Activated T-helper 2 cell treated with anti-CD3 and anti-CD28 coated beads, Interferon-gamma antibody, Interleukin-2, Interleukin-4, amounts not matched to agents 10 μg/mL and 5 μg/mL and 100 μg/mL, durations not matched to agents 14 hours and 24 hours and 36 hours (primary cell): ENCODE data around the gene CHCHD1. TPM values are rescaled to one million over a fixed set of nuclear protein-coding genes. Genes with fewer than 3 reads are reported as not detected.
A peak's percentile ranks its signal among the peaks of the same experiment; 100 is the strongest.

ENCODE experiments used
- DNase-seq: peaks from one replicate; pipeline ENCODE4 v3.0.0; 2021; ENCODE audit warnings: low spot score
- H3K27ac Mint-ChIP-seq: one replicate; pipeline ENCODE4 v1.8.0; 2021; ENCODE audit warnings: mixed read lengths
- H3K27me3 Mint-ChIP-seq: one replicate; pipeline ENCODE4 v1.8.0; 2021; ENCODE audit warnings: low read depth, mixed read lengths
- H3K36me3 Mint-ChIP-seq: one replicate; pipeline ENCODE4 v1.8.0; 2021; ENCODE audit warnings: low read depth, mixed read lengths
- H3K4me1 Mint-ChIP-seq: one replicate; pipeline ENCODE4 v1.8.0; 2021; ENCODE audit warnings: low read depth, mixed read lengths
- H3K4me3 Mint-ChIP-seq: one replicate; pipeline ENCODE4 v1.8.0; 2021; ENCODE audit warnings: low read depth, mild to moderate bottlenecking, moderate library complexity, mixed read lengths
- H3K9me3 Mint-ChIP-seq: one replicate; pipeline ENCODE4 v1.8.0; 2021; ENCODE audit warnings: mixed read lengths
- intact Hi-C: fragments of 100-400 bp; cut with micrococcal nuclease; formaldehyde crosslinking; loops from one replicate; pipeline ENCODE4 v1.15.1; 2023
- total RNA-seq: library from RNA; stranded (reverse); gene quantifications from 2 replicates; pipeline ENCODE4 v1.2.3, GENCODE V29; 2022

CHCHD1 gene
- total RNA-seq, 1 donor from 2014 or later = 35.2 TPM

GRCh38 chr10:73810735-73811465, 29.1 kb downstream of the CHCHD1 start:
- Mint-ChIP-seq H3K27me3 (no peaks in the 10 kb centered on the region), H3K4me1 (peaks cover 28% of the 10 kb centered on the region), H3K27ac (peak overlapping the region; percentile 94), H3K36me3 (peaks cover 62% of the 10 kb centered on the region), H3K9me3 (no peaks in the 10 kb centered on the region), H3K4me3 (peak overlapping the region; percentile 90)
- DNase-seq = peak; percentile 63
- intact Hi-C loops = loop anchor here (1.0 to 5.0 kb wide), 3 partner anchors 26 to 340 kb away; partner anchors contain the start of genes ADK and ZSWIM8

- H3K36me3 Mint-ChIP-seq = peaks cover 58% of the 10 kb centered on the region
- DNase-seq = no peak
- no peaks in the 10 kb centered on the region for H3K9me3 Mint-ChIP-seq
- peak overlapping the region; percentile 52 for H3K27ac Mint-ChIP-seq
- H3K27me3 Mint-ChIP-seq = no peaks in the 10 kb centered on the region
- intact Hi-C loops = loop anchor here (5.0 kb wide), 1 partner anchor 40 kb away; a partner anchor contains a TSS
- peaks cover 22% of the 10 kb centered on the region for H3K4me1 Mint-ChIP-seq
- peak overlapping the region; percentile 54 for H3K4me3 Mint-ChIP-seq
Measured at GRCh38 chr10:73812657-73813056, 30.8 kb downstream of the CHCHD1 start.

DNA sequence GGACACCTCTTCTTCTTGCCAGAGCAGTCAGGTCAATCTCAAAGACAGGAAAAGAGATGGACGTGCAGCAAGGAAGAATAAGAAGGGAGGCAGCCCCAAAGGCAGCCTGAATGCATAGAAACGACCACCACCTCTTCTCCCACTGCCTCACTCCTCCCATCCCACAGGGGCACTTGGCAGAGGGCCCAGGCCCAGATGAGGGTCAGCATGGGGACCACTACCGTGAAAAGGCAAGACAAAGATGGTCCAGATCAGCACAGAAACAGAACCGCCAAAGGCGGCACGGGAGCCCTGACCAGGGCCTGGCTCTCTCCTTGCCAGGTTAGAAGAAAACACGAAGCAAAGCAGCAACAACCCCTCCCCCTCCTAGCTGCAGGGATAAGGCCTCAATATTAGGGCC, 31.5 kb downstream of the CHCHD1 start:
- Mint-ChIP-seq H3K27ac (no peak overlapping the region), H3K9me3 (no peaks in the 10 kb centered on the region), H3K4me3 (no peak overlapping the region), H3K36me3 (peaks cover 52% of the 10 kb centered on the region), H3K27me3 (no peaks in the 10 kb centered on the region), H3K4me1 (peaks cover 21% of the 10 kb centered on the region)
- no peak for DNase-seq
- intact Hi-C loops = loop anchor here (5.0 kb wide), 1 partner anchor 41 kb away; a partner anchor contains a TSS

DNA sequence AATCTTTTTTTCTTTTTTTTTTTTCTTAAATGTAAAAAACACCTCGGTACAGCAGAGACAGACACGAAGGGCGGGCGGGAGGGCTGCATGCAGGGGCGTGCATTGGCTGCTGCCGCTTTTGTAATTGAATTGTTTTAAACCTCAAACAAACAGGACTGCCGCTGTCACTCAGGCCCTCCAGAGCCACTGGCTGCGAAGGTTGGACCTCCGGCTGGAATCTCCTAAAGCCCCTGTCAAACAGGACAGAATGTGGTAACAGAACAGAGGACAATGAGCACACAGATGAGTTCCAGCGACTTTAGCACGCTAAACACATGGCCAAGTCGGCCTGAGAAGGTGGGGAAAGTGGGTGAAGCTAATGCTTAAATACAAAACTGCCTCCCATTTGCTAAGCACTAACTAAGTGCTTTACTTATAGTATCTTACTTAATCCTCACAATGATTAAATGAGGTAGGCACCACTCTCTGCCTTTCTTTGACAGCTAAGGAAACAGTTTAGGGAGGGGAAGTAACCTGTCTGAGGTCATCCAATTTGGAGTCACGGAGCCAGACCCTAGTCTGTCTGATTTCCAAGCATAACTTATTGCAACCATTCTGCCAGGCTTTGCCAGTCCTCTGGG, 32.5 kb downstream of the CHCHD1 start:
- Mint-ChIP-seq H3K4me3 (no peak overlapping the region), H3K27me3 (no peaks in the 10 kb centered on the region), H3K36me3 (peaks cover 41% of the 10 kb centered on the region), H3K4me1 (peaks cover 10% of the 10 kb centered on the region), H3K9me3 (no peaks in the 10 kb centered on the region), H3K27ac (no peak overlapping the region)
- no peak for DNase-seq
- intact Hi-C loops = loop anchor here (5.0 kb wide), 1 partner anchor 42 kb away; a partner anchor contains a TSS

DNA sequence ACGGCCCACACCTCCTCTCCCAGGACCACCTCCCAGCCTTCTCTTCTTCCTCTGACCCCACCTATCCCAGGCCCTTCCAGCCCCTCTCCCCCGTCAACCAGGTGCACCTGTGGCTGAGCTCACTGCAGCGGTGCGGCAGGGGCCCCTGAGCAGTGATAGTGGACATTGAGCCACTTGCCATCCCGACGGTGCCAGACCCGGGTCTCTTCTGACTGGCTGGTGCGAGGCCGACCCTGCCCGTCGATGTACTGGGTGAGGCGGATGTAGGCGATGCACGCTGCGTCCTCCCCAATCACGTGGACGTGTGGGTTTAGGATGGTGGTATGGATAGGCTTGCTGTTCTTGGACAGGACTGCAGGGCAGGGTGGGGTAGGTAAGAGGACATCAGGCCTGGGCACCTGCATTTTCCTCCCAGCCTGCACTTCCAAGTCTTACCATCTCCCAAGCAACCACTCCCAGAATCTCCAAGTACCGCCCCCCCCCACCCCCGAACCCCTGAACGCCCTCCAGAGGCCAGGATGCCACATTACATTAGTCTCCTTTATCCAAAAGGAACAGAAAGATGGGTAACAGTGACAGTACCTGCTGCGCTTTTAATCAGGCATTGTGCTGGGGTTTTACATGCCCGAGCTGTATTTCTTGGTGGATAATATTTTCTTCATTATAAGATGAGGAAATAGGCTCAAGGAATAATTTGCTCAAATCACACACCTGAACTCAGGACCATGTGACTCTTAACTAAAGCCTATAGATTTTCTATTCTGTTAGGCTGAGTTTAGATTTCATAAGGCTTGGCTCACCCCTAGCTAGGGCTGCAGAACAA, 33.3 kb downstream of the CHCHD1 start:
- Mint-ChIP-seq H3K4me3 (no peak overlapping the region), H3K4me1 (peaks cover 4% of the 10 kb centered on the region), H3K9me3 (no peaks in the 10 kb centered on the region), H3K27me3 (no peaks in the 10 kb centered on the region), H3K36me3 (peaks cover 39% of the 10 kb centered on the region), H3K27ac (no peak overlapping the region)
- intact Hi-C loops = loop anchor here (5.0 kb wide), 1 partner anchor 43 kb away; a partner anchor contains a TSS
- DNase-seq = no peak

DNA sequence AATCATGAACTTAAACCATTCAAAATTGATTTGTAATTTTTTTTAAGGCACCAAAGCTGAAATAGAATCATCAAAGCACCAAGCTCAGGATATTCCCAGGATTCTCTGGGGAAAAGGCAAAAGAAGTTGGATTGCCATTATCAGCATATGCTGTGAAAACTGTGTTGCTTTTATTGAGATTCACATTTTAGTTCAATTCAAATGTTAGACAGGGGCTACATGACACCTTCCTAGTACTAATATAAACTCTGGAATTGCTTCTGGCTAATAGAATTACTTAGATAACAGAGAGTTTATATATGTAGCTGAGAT, 33.8 kb downstream of the CHCHD1 start:
- intact Hi-C loops = no loop called here
- H3K4me3 Mint-ChIP-seq = no peak overlapping the region
- peaks cover 34% of the 10 kb centered on the region for H3K36me3 Mint-ChIP-seq
- no peak overlapping the region for H3K27ac Mint-ChIP-seq
- no peak for DNase-seq
- no peaks in the 10 kb centered on the region for H3K27me3 Mint-ChIP-seq
- peaks cover 1% of the 10 kb centered on the region for H3K4me1 Mint-ChIP-seq
- no peaks in the 10 kb centered on the region for H3K9me3 Mint-ChIP-seq

GRCh38 chr10:73816917-73817729, 35.3 kb downstream of the CHCHD1 start:
- intact Hi-C loops = no loop called here
- Mint-ChIP-seq H3K36me3 (peaks cover 41% of the 10 kb centered on the region), H3K27ac (no peak overlapping the region), H3K4me1 (peaks cover 1% of the 10 kb centered on the region), H3K4me3 (no peak overlapping the region), H3K27me3 (no peaks in the 10 kb centered on the region), H3K9me3 (no peaks in the 10 kb centered on the region)
- DNase-seq = no peak

- Mint-ChIP-seq H3K36me3 (peaks cover 42% of the 10 kb centered on the region), H3K4me1 (no peaks in the 10 kb centered on the region), H3K27ac (no peak overlapping the region), H3K4me3 (no peak overlapping the region), H3K27me3 (no peaks in the 10 kb centered on the region), H3K9me3 (no peaks in the 10 kb centered on the region)
- intact Hi-C loops = no loop called here
- no peak for DNase-seq
Measured at GRCh38 chr10:73817826-73818225, 36.0 kb downstream of the CHCHD1 start.

- no peak overlapping the region for H3K27ac Mint-ChIP-seq
- H3K4me1 Mint-ChIP-seq = no peaks in the 10 kb centered on the region
- DNase-seq = no peak
- H3K4me3 Mint-ChIP-seq = no peak overlapping the region
- intact Hi-C loops = no loop called here
- H3K36me3 Mint-ChIP-seq = peaks cover 37% of the 10 kb centered on the region
- H3K27me3 Mint-ChIP-seq = no peaks in the 10 kb centered on the region
- H3K9me3 Mint-ChIP-seq = no peaks in the 10 kb centered on the region
Measured at GRCh38 chr10:73818402-73818801, 36.6 kb downstream of the CHCHD1 start.

DNA sequence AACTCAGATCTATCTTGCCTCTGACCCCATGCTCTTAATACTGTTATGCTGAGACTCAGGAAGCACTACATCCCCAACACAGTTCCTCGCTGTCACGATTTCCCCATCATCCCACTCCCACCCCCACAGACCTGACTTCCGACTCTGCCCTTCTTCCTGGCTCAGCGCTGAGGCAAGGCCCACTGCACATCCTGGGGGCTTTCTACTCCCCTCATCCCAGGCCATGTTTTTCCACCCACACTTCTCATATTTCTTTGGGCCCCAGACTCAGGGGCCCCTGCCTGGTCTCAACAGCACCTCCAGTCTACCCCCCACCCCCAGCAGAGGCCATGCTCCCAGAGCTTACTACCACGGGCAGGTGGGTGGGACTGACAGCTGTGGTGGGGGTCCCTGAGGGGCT, 37.2 kb downstream of the CHCHD1 start:
- Mint-ChIP-seq H3K36me3 (peaks cover 39% of the 10 kb centered on the region), H3K4me1 (no peaks in the 10 kb centered on the region), H3K9me3 (no peaks in the 10 kb centered on the region), H3K4me3 (no peak overlapping the region), H3K27me3 (no peaks in the 10 kb centered on the region), H3K27ac (peak overlapping the region; percentile 28)
- intact Hi-C loops = no loop called here
- DNase-seq = no peak

DNA sequence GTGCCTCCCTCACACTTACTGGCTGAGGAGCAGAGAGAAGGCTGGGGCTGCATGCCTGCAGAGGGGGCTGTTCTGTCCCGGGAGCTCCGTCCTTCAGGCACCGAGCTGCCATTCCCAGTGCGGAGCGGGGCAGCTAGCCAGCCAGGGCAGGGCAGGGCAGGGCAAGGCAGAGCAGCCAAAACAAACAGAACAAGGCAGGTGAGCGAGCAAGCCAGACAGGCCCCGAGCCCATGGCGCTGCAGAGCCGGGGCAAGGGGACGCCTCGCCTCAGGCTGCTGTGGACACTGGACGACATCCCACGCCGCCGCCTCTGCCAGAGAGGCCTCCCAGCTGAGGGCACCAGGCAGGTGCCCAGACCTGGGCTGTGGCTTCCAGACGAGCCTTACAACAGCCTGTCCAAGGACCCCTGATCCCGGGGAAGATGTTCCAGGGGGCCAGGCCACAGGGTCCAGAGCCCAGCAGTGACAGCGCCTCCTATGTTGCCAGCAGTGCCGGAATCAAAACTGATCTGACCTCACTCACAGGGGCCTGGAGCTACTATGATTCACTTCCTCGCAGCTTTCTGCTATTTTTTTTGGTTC, 37.8 kb downstream of the CHCHD1 start:
- H3K4me1 Mint-ChIP-seq = no peaks in the 10 kb centered on the region
- intact Hi-C loops = no loop called here
- no peaks in the 10 kb centered on the region for H3K9me3 Mint-ChIP-seq
- no peak overlapping the region for H3K4me3 Mint-ChIP-seq
- H3K27ac Mint-ChIP-seq = no peak overlapping the region
- no peaks in the 10 kb centered on the region for H3K27me3 Mint-ChIP-seq
- DNase-seq = no peak
- peaks cover 41% of the 10 kb centered on the region for H3K36me3 Mint-ChIP-seq

DNA sequence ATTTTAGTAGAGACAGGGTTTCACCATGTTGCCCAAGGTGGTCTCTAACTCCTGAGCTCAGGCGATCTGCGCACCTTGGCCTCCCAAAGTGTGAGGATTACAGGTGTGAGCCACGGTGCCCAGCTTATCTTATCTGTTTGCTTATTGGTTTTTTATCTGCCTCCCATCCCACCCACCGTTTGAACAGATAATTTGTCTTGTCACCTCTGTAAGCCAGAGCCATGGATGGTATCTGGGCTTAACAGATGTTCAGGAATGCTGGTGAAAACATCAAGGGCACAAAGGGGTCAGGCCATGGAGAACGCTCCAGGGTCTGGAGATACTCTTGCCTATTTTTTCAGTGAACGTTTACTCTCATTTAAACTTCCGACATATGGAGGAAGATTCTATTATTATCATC, 41.5 kb downstream of the CHCHD1 start:
- Mint-ChIP-seq H3K27ac (no peak overlapping the region), H3K9me3 (no peaks in the 10 kb centered on the region), H3K4me1 (no peaks in the 10 kb centered on the region), H3K36me3 (peaks cover 27% of the 10 kb centered on the region), H3K4me3 (no peak overlapping the region), H3K27me3 (no peaks in the 10 kb centered on the region)
- intact Hi-C loops = no loop called here
- DNase-seq = no peak
